MG63 (cell line): ENCODE results near the gene IPO9. TPM values are rescaled to one million over a fixed set of nuclear protein-coding genes. Genes with fewer than 3 reads are reported as not detected.

Experiments used
- DNase-seq: peaks from one replicate; pipeline ENCODE4 v3.0.0-alpha.2; 2020
- H3K27me3 ChIP-seq: fragments of 250-450 bp; sonication (Bioruptor Pico); 2 replicates; pipeline ENCODE4 v1.5.1; 2020; ENCODE audit warnings: mild to moderate bottlenecking, moderate library complexity
- H3K36me3 ChIP-seq: fragments of 250-450 bp; sonication (Bioruptor Pico); 2 replicates; pipeline ENCODE4 v1.5.1; 2020; ENCODE audit warnings: mild to moderate bottlenecking, moderate library complexity
- H3K4me3 ChIP-seq: fragments of 250-450 bp; sonication (Bioruptor Pico); 2 replicates; pipeline ENCODE4 v1.5.1; 2020; ENCODE audit warnings: mild to moderate bottlenecking, moderate library complexity
- H3K9me3 ChIP-seq: fragments of 250-450 bp; sonication (Bioruptor Pico); 2 replicates; pipeline ENCODE4 v1.5.1; 2020; ENCODE audit warnings: mild to moderate bottlenecking, moderate library complexity
- total RNA-seq: library from RNA; depleted of rRNA; stranded (reverse); fragments of >200 nt; shearing (Covaris generic); gene quantifications from 2 replicates; pipeline ENCODE4 v1.2.3, GENCODE V29; 2014; ENCODE audit warnings: low replicate concordance

Gene IPO9
- total RNA-seq, 1 experiment from 2014 or later = 23.8 TPM

DNA sequence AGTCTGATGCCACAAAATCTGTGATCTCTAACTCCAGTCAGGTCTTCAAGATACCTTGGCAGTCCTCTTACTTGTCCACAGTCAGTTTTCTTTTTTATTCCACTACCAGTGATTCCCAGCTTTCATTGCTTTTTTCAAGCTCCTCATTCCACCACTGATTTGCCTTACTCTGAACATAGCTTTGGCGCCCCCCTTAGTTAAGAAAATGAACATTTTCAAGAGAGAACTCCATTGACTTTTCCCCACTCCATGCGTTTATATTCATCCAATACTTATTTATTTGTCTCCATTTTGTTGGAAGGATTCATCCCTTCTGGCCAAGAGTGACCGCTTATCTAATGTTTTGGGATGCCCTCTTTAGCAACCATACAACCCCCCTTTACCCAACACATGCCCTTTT, 33.9 kb upstream of the IPO9 start:
- no peaks in the 10 kb centered on the region for H3K9me3 ChIP-seq
- H3K36me3 ChIP-seq = peaks cover 91% of the 10 kb centered on the region
- no peak for DNase-seq

DNA sequence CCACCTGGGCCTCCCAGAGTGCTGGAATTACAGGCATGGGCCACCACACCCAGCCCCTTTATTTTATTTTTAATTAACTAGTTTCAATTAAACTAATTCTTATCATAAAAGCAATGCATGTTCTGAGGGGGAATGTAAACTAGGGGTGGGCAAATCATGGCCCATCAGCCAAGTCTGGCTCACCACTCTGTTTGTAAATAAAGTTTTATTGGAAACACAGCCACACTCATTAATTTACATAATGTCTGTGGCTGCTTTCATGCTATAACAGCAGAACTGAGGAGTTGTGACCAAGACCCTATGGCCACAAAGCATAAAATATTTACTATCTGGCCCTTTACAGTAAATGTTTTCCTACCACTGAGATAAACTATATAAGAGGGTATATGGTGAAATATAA, 28.7 kb upstream of the IPO9 start:
- no peak overlapping the region for H3K4me3 ChIP-seq
- no peak for DNase-seq
- H3K36me3 ChIP-seq = peaks cover 82% of the 10 kb centered on the region
- H3K27me3 ChIP-seq = no peaks in the 10 kb centered on the region
- H3K9me3 ChIP-seq = no peaks in the 10 kb centered on the region

More for the DNA sequence above, 33.9 kb upstream of the IPO9 start:
- Histone ChIP-seq H3K4me3 (no peak overlapping the region), H3K27me3 (no peaks in the 10 kb centered on the region)

DNA sequence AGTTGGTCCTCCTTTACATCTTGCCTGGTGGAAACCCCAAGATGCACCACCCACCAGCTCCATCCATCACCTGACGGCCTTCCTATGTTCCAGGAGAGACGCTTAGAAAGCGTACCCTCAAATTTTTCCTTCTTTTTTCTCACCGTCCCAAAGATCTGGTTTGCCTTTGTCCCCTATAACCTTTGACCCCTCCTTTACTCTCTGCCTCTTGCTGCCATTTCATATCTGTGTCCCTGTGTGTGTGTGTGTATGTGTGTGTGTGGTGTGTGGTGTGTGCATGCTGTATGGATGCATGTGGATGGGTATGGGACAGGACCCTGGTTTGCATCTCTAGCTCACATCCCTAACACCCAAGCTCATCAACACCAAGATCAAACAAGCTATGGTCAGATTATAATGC, 22.2 kb upstream of the IPO9 start:
- Histone ChIP-seq H3K27me3 (no peaks in the 10 kb centered on the region), H3K36me3 (peaks cover 89% of the 10 kb centered on the region), H3K4me3 (no peak overlapping the region), H3K9me3 (no peaks in the 10 kb centered on the region)
- no peak for DNase-seq

DNA sequence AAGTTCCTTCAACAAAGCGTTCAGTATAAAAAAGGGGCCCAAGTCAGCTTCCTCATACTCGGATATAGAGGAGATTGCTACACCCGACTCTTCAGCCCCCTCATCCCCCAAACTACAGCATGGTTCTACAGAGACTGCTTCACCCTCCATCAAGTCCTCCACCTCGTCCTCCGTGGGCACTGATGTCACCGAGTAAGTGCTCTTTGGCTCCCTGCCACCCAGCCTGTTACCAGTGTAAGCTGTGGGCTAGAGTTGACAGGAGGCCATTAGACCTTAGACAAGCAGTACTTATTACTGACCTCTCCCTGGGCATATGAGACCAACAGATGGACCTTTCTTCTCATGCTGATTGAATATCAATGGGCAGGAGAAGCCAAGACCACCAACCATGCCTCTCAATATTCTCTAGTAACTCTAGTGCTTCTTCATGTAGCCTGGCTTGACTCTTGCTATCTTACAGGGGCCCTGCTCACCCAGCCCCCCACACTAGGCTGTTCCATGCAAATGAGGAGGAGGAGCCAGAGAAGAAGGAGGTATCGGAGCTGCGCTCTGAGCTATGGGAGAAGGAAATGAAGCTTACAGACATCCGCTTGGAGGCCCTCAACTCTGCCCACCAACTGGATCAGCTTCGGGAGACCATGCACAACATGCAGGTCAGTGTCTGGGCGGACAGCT, 20.9 kb upstream of the IPO9 start:
- Histone ChIP-seq H3K36me3 (peaks cover 98% of the 10 kb centered on the region), H3K9me3 (no peaks in the 10 kb centered on the region), H3K27me3 (no peaks in the 10 kb centered on the region), H3K4me3 (no peak overlapping the region)
- DNase-seq = no peak

DNA sequence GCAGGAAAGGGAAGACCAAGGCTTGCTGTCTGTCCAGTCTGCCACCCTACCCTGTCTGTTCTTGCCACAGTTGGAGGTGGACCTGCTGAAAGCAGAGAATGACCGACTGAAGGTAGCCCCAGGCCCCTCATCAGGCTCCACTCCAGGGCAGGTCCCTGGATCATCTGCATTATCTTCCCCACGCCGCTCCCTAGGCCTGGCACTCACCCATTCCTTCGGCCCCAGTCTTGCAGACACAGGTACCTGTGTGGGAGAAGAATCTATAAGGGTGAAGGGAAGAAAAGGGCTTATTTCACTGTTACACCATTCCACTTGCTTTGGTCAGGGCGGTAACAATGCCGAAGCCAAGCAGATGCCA, 20.3 kb upstream of the IPO9 start:
- Histone ChIP-seq H3K9me3 (no peaks in the 10 kb centered on the region), H3K36me3 (peaks cover 98% of the 10 kb centered on the region), H3K4me3 (no peak overlapping the region), H3K27me3 (no peaks in the 10 kb centered on the region)
- no peak for DNase-seq

DNA sequence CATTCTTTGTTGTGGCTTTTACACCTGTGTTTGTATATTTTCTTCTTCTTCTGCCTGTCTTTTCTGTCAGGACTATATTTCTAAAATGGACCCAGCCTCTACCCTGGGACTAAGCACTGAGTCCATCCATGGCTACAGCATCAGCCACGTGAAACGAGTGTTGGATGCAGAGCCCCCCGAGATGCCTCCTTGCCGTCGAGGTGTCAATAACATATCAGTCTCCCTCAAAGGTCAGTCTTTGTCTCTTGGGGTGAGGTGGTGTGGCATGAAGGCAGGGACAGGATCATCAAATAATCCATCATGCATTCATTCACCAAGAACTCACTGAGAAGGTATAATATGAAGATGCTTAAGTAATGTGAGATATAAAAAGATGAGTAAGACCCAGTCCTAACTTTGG, 19.1 kb upstream of the IPO9 start:
- no peak for DNase-seq
- no peaks in the 10 kb centered on the region for H3K9me3 ChIP-seq
- H3K27me3 ChIP-seq = no peaks in the 10 kb centered on the region
- peaks cover 97% of the 10 kb centered on the region for H3K36me3 ChIP-seq
- no peak overlapping the region for H3K4me3 ChIP-seq

DNA sequence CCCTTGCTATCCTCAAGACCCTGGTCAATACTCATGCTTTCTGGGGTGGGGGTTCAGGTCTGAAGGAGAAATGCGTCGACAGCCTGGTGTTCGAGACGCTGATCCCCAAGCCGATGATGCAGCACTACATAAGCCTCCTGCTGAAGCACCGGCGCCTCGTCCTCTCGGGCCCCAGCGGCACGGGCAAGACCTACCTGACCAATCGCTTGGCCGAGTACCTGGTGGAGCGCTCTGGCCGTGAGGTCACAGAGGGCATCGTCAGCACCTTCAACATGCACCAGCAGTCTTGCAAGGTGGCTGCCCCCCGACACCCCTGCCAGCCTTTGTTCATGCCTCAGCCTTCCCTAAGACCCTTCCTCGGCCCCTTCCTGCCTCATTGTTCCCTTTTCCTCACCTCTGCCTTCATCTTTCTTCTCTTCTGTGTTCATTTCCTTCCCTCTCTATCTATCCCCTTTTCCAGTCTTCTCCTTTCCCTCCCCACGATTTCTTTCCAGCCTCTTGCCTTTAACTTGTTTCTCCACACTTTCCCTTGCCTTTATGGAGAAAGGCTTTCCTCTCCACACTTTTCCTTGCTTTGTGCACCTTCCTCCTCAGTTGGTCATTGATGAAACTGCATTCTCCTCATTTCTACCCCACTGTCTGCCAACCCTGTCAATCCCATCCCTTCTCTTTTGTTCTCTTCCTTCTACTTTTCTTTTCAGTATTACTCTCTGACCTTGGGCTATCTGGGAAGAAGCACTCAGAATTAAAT, 18.3 kb upstream of the IPO9 start:
- DNase-seq = no peak
- H3K36me3 ChIP-seq = peaks cover 96% of the 10 kb centered on the region
- H3K9me3 ChIP-seq = no peaks in the 10 kb centered on the region
- no peaks in the 10 kb centered on the region for H3K27me3 ChIP-seq
- H3K4me3 ChIP-seq = no peak overlapping the region

DNA sequence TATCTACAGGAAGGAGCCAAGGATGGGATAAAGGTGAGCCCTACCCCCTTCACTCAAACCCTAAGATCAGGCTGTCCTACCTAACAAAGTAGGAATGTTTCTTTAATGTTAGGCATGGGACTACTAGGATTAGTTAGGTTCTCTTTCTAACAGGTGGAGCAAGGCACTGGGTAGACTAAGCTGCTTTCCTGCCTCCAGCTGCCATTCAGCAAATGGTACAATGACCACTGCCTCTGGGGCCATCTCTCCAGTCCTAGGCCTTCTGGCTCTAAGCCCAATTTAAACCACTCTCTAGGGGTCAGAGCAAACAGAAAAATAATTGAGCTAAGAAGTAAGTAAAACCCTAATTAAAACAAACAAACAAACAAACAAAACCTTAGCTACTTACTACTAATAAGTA, 15.7 kb upstream of the IPO9 start:
- DNase-seq = no peak
- H3K36me3 ChIP-seq = peaks cover 91% of the 10 kb centered on the region
- H3K9me3 ChIP-seq = no peaks in the 10 kb centered on the region
- no peaks in the 10 kb centered on the region for H3K27me3 ChIP-seq
- H3K4me3 ChIP-seq = no peak overlapping the region

DNA sequence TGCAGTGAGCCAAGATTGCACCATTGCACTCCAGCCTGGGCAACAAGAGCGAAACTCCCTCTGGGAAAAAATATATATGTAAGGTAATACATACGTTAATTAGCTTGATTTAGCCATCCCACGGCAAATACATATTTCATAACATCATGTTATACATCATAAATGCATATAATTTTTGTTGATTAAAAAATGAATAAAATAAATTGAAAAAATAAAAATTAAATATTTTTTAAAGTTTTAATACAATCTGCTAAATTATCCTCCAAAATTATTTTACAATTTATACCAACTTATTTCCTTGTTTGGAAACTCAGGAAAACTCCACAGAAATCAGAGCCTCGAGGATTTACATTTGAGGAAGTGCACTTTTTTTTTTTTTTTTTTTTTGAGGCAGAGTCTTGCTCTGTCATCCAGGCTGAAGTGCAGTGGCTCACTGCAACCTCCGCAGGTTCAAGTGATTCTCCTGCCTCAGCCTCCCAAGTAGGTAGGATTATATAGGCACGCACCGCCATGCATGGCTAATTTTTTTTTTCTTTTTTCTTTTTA, 12.6 kb upstream of the IPO9 start:
- no peaks in the 10 kb centered on the region for H3K27me3 ChIP-seq
- DNase-seq = no peak
- H3K9me3 ChIP-seq = no peaks in the 10 kb centered on the region
- no peak overlapping the region for H3K4me3 ChIP-seq
- peaks cover 91% of the 10 kb centered on the region for H3K36me3 ChIP-seq

DNA sequence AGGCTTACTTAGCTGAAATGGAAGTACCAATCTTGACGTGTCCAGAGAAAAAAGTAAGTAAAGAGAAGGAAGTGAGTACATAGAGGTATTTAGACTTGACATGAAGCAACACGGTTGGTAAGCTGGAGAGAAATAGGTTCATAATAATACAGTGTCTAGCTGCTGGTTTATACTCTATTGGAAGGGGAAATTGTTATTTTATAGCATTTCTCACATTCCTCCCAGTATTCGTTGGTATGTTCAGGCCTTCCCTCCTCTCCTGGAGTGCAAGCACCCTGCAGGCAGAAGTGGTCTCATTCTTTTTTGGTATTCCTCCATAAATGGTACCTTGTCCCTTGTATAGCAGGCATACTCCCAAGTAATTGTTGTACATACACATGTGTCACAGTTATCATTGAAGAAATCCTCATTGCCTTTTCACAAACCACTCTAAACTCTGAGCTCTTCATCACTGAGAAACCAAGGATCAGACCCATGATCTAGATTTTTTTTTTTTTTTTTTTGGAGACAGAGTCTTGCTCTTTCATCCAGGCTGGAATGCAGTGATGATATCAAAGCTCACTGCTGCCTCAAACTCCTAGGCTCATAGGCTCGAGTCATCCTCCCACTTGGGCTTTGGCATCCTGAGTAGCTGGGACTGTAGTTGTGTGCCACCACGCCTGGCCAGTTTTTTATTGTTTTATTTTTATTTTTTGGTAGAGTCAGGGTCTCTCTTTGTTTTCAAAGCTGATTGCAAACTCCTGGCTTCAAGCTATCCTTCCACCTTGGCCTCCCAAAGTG, 9.8 kb upstream of the IPO9 start:
- no peaks in the 10 kb centered on the region for H3K9me3 ChIP-seq
- H3K36me3 ChIP-seq = peaks cover 91% of the 10 kb centered on the region
- H3K4me3 ChIP-seq = no peak overlapping the region
- DNase-seq = peak; percentile 33
- no peaks in the 10 kb centered on the region for H3K27me3 ChIP-seq

DNA sequence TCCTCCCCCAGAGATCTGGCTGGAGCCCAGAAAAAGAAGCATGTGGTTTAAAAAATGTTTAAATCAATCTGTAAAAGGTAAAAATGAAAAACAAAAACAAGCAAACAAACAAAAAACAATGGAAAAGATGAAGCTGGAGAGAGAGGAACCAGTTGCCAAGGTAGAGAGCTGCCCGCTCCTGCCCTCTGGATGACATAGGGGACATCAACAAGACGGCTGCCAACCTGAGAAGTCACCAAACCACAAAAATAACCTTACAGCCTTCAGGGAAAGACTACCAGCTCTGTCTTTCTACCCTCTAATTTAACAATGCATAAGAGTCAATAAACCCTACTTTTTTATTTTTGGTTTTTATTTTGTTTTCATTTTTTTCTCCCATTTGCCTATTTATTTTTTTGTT, 8.5 kb upstream of the IPO9 start:
- no peak for DNase-seq
- Histone ChIP-seq H3K36me3 (peaks cover 94% of the 10 kb centered on the region), H3K4me3 (no peak overlapping the region), H3K27me3 (no peaks in the 10 kb centered on the region), H3K9me3 (no peaks in the 10 kb centered on the region)

DNA sequence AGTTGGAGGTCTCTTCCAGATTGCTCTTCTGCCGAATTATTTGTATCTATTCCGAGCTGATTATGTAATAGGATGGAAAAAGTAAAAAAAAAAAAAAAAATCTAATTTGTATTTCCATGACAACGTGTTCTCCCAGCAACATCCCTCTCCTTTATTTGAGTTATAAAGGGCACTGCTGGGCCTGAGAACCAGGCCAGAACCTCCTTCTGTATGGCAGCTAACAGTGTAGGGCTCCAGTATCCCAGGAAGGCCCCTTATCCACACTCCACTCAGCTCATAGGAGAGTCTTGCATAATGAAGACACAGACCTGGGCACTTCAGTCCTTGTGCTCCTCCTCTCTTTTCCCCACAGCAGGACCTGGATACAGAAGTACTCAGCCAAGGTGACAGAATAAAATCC, 3.7 kb upstream of the IPO9 start:
- Histone ChIP-seq H3K27me3 (no peaks in the 10 kb centered on the region), H3K9me3 (no peaks in the 10 kb centered on the region), H3K4me3 (no peak overlapping the region)

DNA sequence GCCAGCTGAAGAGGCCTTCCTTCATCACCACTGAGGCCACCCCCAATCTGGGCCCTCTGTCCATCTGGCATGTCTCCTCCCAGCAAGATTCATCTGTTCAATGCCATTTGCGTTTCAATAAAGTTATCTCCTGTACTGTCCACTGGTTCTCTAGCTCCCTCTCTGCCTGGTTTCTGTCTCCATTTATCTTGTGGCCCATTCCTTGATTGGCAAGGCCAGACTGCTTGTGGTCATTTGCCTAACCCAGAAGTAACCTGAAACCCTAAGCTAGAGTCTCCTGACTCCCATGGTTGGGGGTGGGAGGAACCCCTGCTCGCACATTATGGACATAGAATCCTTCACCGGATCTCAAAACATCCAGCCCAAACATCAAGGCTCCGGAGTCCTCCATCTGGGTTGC, 2.1 kb upstream of the IPO9 start:
- Histone ChIP-seq H3K9me3 (no peaks in the 10 kb centered on the region), H3K36me3 (peaks cover 48% of the 10 kb centered on the region), H3K27me3 (no peaks in the 10 kb centered on the region), H3K4me3 (no peak overlapping the region)
- no peak for DNase-seq

More for the DNA sequence above, 3.7 kb upstream of the IPO9 start:
- no peak for DNase-seq
- H3K36me3 ChIP-seq = peaks cover 55% of the 10 kb centered on the region

DNA sequence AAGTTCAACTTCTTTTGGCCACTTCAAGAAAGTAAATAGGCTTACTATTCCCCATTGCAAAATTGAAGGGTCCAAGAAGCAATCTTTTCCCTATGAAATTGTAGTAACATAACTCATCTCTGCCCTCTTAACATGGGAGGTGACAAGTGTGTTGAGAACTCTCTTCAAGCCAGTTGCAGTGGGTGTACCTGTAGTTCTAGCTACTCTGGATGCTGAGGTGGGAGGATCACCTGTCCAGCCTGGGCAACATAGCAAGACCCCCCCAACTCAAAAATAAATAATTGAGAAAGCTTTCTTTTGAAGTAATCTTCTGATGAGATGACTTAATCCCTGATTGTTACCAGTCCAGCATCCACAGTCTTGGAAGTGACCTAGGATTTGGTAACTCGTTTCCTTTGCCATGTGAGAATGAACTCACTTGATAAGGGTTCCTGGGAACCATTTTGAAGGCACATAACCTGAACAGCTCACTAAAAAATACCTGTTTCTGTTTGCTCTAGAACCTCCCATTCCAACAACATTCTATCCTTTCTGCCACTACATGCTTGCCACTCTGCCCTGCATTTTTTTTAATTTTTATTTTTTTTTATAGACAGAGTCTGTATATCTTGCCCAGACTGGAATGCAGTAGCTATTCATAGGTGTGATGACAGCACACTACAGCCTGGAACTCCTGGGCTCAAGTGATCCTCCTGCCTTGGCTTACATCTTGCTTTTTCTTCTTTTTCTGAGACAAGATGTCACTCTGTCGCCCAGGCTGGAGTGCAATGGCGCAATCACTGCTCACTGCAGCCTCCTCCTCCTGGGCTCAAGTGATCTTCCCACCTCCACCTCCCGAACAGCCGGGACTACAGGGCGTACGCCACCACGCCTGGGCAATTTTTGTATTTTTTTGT, 1.4 kb upstream of the IPO9 start:
- no peak overlapping the region; the same call in 1 of the 2 replicates for H3K4me3 ChIP-seq
- H3K27me3 ChIP-seq = no peaks in the 10 kb centered on the region
- no peak for DNase-seq
- no peaks in the 10 kb centered on the region for H3K9me3 ChIP-seq
- H3K36me3 ChIP-seq = peaks cover 41% of the 10 kb centered on the region

DNA sequence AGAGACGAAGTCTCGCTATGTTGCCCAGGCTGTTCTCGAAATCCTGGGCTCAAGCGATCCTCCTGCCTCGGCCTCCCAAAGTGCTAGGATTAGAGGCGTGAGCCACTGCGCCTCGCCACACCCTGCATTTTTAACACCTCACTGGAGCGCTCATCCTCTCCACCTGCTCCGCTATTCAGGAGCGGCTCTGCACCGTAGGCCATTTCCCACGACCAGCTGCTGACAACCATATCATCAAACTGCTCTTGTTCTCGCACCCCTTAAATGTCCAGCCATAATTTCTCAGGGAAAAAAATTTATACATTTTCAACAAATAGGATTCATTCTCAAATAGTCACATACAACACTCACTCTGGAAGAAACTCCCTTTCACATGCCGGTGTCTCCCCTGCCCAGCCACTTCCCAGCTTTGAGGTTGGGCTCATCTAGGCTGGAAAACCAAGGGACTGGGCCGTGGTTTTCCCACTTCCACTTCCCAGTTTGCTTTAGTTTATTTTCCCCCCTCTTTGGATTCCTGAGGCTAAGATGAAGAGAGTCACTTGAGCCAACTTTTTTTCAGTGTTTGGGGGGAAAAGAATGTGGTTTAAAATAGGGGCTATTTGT, 639 bp upstream of the IPO9 start:
- H3K27me3 ChIP-seq = no peaks in the 10 kb centered on the region
- DNase-seq = no peak
- peaks cover 33% of the 10 kb centered on the region for H3K36me3 ChIP-seq
- H3K4me3 ChIP-seq = peak overlapping the region; percentile 99
- no peaks in the 10 kb centered on the region for H3K9me3 ChIP-seq

DNA sequence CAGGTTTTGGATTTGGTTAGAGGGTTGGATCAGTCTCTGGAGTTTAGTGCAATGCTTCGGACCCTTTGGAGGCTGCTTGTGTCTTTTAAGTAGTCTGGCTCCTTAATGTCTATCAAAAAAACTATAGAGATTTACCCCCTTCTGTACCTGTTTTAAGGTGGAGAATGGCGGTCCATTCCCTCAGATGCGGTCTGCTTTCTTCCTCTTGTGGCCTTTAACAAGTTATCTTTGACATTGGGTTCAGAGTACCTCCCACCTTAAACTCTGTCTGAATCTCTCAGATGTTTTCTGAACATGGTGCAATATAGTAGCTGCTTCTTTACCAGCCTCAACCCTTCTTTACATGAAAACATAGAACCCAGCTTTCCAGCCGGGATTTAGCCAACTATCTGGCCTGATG, 2.4 kb downstream of the IPO9 start:
- Histone ChIP-seq H3K4me3 (no peak overlapping the region), H3K27me3 (no peaks in the 10 kb centered on the region), H3K9me3 (no peaks in the 10 kb centered on the region), H3K36me3 (peaks cover 26% of the 10 kb centered on the region)
- no peak for DNase-seq
